HG02885 (cell line): ENCODE measurements around the gene ZC2HC1B.

Source experiments
- ATAC-seq: cut with Tn5 transposase; IDR thresholded peaks from one replicate; pipeline ENCODE4 v1.9.1; 2021; ENCODE audit warnings: mild to moderate bottlenecking; ENCODE audit not compliant: unreplicated experiment, poor library complexity

Gene ZC2HC1B

DNA sequence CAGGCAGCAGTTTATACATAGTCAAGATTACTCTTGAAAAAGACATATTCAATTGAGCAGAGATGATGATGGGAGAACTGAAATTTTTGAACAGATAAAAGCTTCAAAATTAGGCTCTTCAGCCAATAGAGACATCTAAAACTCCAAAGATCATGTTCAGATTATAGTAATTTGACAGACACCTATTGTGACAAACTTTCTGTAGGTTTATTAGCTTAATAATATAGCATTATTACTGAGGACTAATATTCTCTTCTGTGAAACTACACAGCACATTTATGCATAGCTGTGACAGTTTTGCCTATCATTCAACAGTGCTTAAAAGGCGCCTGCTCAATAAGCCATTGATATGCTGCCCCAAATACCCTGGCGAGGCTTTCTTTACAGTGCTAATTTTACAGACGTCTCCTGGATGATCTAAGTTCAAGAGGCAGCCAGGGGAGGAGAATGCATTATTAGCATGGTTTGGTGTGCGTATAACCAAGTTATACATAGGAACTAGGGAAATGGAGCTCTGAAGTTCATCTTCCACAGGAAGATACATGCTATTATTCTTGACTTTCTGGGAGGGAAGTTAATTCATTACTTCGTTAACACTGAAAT is 122.3 kb downstream of the ZC2HC1B start:
- no peak for ATAC-seq
